NCI-H460 (cell line): ENCODE measurements around the gene PGLYRP1. TPM values are rescaled to one million over a fixed set of nuclear protein-coding genes. Genes with fewer than 3 reads are reported as not detected.

Source experiments
- DNase-seq: peaks from one replicate; pipeline ENCODE4 v3.0.0-alpha.2; 2016; ENCODE audit warnings: low read depth; ENCODE audit errors: extremely low read depth
- polyA plus RNA-seq: library from polyadenylated mRNA; depleted of rRNA; stranded (reverse); fragments of >200 nt; gene quantifications from 2 replicates; pipeline ENCODE4 v1.2.3, GENCODE V29; 2014; cell fraction: nucleus; rRNA removed
- total RNA-seq: library from RNA; depleted of rRNA; stranded (reverse); fragments of >200 nt; shearing (Covaris generic); gene quantifications from 2 replicates; pipeline ENCODE4 v1.2.3, GENCODE V29; 2014; rRNA removed

The PGLYRP1 gene
- total RNA-seq = not detected in 2 replicates
- polyA plus RNA-seq = not detected in 2 replicates

GRCh38 chr19:46022431-46023310 is at the start of gene PGLYRP1:
Gene PGLYRP1 (minus strand): TSS chr19:46023053. CDS start chr19:46023021, 32 bp downstream.
- DNase-seq = no peak

GRCh38 chr19:46069806-46070341 is 47.0 kb upstream of the PGLYRP1 start:
- no peak for DNase-seq

- peak; percentile 16 for DNase-seq
Observed at GRCh38 chr19:46068345-46069258, 45.7 kb upstream of the PGLYRP1 start.

- DNase-seq = no peak
Observed at GRCh38 chr19:46067691-46068090, 44.8 kb upstream of the PGLYRP1 start.

GRCh38 chr19:46066471-46066870 is 43.6 kb upstream of the PGLYRP1 start:
- no peak for DNase-seq

GRCh38 chr19:46065486-46066071 is 42.7 kb upstream of the PGLYRP1 start:
- DNase-seq = no peak

GRCh38 chr19:46063201-46063600 is 40.3 kb upstream of the PGLYRP1 start:
- DNase-seq = no peak

- DNase-seq = no peak
Observed at GRCh38 chr19:46060012-46060411, 37.2 kb upstream of the PGLYRP1 start.

- no peak for DNase-seq
Observed at GRCh38 chr19:46058778-46059177, 35.9 kb upstream of the PGLYRP1 start.

GRCh38 chr19:46056536-46056935 is 33.7 kb upstream of the PGLYRP1 start:
- DNase-seq = no peak

- no peak for DNase-seq
Observed at GRCh38 chr19:46052896-46053295, 30.0 kb upstream of the PGLYRP1 start.

GRCh38 chr19:46049597-46049996 is 26.7 kb upstream of the PGLYRP1 start:
- no peak for DNase-seq

- DNase-seq = no peak
Observed at GRCh38 chr19:46043519-46043918, 20.7 kb upstream of the PGLYRP1 start.

GRCh38 chr19:46042252-46042883 is 19.5 kb upstream of the PGLYRP1 start:
- DNase-seq = no peak

- peak; percentile 14 for DNase-seq
Observed at GRCh38 chr19:46040952-46041500, 18.2 kb upstream of the PGLYRP1 start, which contains the start of gene IGFL4. Gene IGFL4 (minus strand): TSS chr19:46041002. CDS start chr19:46040962, 40 bp downstream.

- DNase-seq = no peak
Observed at GRCh38 chr19:46040125-46040524, 17.3 kb upstream of the PGLYRP1 start.

GRCh38 chr19:46036744-46037128 is 13.9 kb upstream of the PGLYRP1 start:
- no peak for DNase-seq

GRCh38 chr19:46035986-46036743 is 13.3 kb upstream of the PGLYRP1 start:
- no peak for DNase-seq

GRCh38 chr19:46035546-46035945 is 12.7 kb upstream of the PGLYRP1 start:
- DNase-seq = no peak
